Epidermal melanocyte (primary cell): Measurements from ENCODE around the gene CEP170B.
"Not testable (repeated sequence)": the region's sequence is repeated elsewhere in the genome, so short reads cannot be mapped to it uniquely, and the experiment has no call there.

Experiments used
- DNase-seq: peaks from one replicate; pipeline ENCODE4 v3.0.0; 2011; ENCODE audit warnings: low spot score; ENCODE audit not compliant: insufficient read length

CEP170B gene

DNA sequence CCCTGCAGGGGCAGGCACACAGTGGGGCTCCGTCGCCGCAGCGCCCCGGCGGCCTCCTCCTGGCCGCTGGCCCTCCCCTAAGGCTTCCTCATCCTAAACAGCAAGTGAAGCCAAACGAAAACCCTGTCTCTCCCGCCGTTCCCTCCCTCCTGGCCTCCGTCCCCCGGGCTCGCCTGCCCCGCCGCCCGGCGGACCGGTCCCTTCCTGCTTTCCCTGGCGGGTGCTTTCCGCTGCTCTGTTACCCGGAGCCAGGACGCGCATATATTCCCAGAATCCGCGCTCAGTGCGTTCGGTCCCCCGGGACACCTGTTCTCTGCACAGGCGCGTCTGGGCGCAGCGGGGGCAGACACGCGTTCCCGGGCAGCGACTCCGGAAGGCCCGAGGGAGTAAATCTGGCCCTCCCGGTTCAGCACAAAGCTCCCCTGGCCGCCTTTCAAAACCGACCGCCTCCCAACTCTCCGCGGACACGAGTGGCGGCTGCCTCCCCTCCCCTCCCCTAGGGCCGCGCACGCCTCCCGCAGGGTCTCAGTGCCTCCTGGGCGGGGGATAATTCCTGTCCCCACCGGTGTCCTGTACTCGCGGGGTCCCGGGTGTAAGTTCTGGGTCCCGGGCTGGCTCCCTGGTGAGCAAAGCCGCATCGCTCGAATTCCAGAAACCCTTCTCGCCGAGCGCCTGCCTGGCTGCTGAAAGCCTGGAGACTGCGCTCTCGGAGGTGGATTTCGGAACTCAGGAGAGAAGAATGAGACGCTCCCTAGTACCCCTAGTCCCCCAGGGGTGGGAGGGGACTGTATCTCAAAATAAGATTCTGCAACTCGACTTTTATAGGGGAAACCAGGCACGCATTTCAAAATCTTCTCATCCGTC is 21.4 kb upstream of the CEP170B start:
- no peak for DNase-seq

DNA sequence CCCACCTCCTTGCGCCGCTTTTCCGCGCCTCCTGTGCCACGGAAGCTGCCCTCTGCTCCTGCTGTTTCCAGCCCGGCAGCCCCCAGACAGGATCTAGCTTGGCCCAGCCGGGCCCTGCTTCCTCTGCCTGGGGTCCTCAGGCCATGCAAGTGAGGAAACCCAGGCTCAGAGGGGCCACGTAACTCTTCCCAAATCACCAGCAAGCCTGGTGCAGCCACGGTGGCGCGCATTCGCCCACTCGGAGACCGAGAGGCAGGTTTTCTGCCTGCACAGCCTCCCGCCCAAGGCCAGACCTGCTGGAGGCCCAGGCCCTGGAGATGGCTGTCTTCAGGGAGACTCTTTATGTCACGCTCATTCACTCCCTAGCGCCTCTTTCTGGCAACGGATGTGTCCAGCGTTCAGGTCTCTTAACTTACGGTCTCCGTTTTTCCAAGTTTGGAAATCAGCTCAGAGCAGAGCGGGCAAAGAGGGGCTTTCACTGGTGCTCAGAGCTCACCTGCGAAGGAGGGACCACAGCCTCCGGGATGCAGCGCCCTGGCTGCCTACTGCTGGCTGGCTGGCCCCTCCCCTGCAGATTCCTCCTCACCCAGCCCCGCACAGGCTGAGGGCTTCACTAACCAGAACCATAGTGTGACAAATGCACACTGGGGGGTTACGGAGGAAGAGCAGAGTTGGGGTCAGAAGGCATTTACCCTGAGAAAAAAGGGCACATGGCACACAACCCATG is 20.6 kb upstream of the CEP170B start:
- no peak for DNase-seq

DNA sequence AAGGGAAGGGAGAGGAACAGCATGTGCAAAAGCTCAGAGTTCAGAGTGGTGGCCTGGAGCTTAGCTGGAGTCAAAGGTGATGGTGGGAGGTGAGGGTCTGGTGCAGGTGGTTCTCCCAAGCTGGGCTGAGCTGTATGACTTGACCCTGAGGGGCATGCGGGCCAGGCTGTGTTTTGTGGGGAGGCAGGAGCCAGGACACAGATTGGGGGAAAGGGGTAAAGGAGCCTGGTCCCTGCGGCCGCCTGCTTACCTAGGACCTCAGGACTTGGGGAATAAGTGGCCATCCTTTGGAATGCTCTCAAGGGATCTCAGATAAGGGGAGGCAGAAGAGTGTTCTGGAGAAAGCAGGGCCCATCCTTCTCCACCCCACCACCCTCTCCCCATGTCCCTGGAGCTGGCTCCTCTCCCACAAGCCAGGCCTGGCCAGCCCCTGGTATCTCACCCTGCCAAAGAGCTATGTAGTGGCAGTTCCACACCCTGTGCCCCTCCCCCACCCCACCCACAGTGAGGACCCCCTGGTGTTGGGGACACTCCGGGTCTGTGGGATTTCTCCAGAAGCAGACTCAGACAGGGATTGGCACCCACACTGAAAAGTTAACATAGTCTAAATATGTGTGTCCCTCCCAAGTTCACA is 19.9 kb upstream of the CEP170B start:
- DNase-seq = no peak

DNA sequence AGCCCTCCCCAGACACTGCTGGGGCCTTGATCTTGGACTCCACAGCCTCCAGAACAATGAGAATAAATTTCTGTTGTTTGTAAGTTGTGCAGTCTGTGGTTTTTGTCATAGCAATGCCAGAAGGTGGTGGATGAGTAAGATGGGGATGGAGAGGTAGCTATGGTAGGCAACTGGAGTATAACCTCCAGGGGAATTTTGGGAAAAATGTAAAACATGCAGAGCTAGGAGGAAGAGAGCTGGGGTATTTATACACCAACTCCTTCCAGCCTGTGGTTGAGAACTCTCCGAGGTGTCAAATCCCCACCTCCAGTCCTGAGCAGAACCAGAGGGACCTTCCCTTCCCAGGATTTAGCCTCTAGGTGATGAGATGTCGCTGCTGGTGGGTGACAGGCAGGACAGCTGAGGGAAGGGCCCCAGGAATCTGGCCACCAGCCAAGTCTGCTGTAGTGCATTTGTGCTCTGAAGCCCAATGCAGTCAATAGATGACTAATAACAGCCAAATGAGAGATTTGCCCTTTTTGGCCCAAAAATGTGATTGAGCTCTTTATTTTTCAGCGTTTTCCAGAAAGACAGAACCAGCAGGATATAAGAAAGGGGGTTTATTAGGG is 19.1 kb upstream of the CEP170B start:
- DNase-seq = no peak

DNA sequence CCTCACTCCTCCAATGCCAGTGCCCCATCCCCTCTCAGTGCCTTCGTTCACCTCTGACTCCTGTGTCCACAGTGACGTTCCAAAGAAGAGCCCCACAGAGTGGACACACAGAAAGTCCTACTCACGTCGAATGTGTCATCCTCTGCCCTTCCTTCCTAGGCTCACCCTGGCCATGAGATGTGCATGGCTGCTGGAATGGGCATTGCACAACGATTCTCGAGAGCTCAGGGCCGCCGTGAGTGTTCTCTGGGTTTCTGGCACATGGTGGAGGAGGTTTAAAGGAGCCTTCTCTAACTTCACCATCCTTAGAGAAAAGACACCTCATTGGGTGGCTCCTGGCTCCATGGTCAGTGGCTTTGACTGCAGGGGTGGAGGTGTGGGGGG is 12.8 kb upstream of the CEP170B start:
- DNase-seq = no peak

DNA sequence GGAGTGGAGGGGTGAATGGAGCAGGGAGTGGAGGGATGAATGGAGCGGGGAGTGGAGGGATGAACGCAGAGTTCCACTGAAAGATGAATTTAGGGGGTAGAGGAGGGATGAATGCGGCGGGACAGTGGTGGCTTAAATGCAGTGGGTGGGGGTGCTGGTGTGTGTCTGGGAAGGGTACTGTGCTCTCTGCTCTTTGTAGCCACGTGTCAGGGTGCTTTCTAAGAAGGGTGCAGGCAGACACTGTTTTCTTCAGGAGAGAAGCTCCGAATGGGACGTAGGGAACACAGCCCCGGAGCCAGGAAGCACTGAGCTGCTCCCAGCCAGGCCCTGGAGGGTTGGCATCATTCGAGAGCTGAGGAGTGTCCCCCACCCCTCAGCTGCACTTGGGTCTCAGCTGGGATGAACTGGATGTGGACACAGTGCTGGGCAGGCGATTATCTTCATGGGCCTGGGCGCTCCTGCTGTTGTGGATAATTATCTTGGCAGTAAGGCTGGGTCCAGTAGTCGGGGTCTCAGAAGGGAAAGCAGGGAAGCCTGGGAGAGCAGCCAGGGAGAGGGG is 9.5 kb upstream of the CEP170B start:
- no peak for DNase-seq

DNA sequence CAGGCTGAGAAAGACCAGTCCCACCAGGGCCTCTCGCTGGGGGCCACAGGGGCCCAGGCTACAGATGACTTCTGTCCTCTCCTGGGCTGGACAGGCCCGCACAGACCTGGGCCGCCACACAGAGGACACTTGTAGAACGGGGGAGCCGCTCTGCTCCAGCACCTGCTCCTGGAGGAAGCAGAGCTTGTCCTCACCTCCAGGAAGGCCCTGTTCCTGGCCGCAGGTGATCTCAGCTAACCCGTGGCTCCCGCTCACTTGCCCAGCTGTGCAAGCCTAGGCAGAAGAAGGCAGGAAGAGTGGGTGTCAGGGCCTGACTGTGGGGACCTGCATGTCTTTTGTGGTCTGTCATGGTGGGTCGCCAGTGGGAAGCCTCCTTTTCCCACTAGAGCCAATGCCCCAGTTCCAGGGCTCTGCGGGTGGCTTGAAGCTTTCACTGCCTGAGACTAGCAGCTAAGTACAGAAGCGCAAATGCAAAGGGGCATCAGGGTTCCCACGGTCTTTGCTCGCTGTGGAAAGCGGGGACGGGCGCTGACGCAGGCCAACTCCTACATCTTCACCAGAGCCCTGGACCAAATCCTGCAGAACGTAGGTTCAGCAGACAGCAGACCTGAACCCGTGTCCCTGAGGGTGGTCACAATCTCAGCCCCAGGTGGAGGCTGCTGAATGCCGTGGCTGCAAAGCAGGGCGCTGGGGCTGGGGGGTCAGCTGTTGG is 8.8 kb upstream of the CEP170B start:
- no peak for DNase-seq

DNA sequence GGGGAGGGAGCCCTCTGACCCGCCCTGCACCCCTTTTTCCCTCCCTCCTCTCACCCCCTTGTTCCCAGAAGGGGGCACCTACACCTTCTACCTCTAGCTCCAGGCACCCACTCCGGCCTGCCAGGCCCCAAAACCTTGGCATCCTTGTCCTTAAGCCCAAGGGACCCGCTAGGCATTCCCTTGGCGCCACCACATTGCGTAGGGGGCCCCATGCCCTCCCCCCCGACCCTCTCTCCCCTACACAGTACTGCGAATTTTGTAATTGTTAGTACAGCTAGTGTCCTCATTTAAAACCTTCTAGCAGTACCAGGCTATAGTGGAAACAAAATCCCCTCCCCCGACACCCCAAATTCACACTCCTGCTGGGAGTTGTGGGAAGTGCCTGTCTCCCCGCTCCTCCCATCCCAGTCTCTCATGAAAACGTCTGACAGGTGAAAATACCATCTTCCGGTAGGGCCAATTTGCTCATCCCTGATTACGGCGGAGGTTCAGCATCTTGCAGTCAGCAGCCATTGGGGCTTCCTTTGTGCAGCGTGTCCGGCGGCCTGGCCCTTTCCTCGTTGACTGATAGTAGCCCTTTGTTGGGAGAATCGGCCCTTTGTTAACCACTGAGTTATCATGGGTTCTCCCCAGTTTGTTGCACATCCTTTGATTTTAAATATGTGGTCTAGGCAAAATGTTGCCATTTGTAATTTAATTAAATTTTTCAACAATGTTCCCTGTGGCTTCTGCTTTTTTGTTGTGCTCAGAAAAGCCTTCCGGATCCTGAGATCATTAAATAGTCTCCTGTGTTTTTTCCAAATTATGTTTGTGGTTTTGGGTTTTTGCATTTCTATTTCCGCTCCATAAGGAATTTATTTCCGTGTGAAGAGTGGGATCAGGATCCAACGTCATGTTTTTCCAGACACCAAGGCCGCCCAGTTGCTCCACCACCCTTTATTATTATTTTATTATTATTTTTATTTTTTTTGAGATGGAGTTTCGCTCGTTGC is 7.9 kb upstream of the CEP170B start:
- peak; percentile 83 for DNase-seq

DNA sequence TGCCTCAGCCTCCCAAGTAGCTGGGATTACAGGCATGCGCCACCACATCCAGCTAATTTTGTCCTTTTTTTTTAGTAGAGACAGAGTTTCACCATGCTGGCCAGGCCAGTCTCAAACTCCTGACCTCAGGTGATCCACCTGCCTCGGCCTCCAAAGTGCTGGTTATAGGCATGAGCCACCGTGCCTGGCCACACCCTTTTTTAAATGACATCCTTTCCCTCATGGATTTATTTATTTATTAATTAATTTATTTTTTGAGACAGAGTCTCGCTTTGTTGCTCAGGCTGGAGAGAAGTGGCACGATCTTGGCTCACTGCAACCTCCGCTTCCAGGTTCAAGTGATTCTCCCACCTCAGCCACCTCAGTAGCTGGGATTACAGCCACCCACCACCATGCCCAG is 7.1 kb upstream of the CEP170B start:
- not testable (repeated sequence) for DNase-seq

DNA sequence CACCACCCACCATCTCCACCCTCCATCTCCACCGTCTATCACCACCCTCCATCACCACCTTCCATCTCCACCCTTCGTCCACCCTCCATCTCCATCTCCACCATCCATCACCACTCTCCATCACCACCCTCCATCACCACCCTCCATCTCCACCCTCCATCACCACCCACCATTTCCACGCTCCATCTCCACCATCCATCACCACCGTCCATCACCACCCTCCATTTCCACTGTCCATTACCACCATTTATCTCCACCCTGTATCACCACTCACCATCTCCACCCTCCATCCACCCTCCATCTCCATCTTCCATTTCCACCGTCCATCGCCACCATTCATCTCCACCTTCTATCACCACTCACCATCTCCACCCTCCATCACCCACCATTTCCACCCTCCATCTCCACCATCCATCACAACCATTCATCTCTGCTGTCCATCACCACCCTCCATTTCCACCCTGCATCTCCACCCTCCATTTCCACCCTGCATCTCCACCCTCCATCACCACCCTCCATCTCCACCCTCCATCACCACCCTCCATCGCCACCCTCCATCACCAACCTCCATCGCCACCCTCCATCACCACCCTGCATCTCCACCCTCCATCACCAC is 6.1 kb upstream of the CEP170B start:
- DNase-seq = no peak

DNA sequence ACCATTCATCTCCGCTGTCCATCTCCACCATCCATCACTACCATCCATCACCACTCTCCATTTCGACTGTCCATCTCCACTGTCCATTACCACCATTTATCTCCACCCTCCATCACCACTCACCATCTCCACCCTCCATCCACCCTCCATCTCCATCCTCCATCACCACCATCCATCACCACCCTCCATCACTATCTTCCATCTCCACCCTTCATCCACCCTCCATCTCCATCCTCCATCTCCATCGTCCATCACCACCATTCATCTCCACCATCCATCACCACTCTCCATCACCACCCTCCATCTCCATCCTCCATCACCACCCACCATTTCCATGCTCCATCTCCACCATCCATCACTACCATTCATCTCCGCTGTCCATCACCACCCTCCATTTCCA is 5.2 kb upstream of the CEP170B start:
- no peak for DNase-seq

DNA sequence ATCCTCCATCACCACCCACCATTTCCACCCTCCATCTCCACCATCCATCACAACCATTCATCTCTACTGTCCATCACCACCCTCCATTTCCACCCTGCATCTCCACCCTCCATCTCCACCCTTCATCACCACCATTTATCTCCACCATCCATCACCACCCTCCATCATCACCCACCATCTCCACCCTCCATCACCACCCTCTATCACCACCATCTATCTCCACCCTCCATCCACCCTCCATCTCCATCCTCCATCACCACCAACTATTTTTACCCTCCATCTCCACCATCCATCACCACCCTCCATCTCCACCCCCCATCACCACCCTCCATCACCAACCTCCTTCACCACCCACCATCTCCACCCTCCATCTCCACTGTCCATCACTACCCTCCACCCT is 4.7 kb upstream of the CEP170B start:
- no peak for DNase-seq

DNA sequence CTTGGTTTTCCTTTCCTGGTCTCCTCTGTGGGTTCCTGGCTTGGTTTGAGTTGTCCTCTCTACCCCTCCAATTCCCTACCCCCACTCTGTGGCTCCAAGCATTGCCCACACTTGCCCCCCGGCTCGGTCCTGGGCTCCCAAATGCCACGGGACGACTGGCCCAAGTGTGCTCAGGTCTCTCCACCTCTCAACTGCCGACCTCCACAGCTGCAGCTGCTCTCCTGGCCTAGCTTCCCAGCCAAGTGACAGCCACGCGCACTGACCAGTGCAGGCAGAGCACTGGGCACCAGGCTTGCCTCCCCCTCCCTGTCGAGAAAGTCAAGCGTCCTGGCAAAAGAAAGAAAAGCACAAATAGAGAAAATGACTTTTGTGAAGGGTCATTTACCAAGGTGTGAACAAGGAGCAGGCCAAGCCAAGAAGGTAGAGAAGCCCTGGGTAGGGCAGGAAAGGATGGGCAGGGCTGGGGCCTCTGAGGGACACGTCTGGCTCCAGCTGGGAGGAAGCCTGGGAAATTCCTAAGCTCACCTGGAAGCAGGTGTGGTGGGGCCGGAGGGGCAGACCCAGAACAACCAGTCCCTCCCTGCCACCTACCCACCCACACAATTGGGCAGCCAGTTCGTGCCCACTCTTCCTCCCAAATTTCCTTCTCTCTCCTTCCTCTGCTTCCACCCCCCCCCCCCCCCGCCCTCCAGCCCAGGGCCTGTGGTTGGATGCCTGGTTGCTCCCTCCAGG is 1.8 kb upstream of the CEP170B start:
- no peak for DNase-seq

DNA sequence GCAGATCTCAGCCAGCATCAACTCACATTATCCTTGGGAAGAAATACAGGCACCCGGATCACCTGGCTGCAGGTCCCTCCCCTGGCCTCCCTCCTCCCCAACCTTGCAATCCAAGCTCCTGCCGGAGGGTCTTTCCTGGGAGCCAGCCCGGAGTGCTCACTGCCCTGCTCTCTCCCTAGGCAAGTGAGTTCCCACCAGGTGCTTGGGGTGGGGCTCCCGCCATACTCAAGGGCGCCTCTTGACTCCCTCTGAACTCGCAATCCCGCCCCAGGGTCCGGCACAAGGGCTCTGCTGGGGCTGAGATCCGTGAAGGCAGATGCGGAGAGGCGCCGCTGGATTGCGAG is 1.2 kb upstream of the CEP170B start:
- DNase-seq = no peak

DNA sequence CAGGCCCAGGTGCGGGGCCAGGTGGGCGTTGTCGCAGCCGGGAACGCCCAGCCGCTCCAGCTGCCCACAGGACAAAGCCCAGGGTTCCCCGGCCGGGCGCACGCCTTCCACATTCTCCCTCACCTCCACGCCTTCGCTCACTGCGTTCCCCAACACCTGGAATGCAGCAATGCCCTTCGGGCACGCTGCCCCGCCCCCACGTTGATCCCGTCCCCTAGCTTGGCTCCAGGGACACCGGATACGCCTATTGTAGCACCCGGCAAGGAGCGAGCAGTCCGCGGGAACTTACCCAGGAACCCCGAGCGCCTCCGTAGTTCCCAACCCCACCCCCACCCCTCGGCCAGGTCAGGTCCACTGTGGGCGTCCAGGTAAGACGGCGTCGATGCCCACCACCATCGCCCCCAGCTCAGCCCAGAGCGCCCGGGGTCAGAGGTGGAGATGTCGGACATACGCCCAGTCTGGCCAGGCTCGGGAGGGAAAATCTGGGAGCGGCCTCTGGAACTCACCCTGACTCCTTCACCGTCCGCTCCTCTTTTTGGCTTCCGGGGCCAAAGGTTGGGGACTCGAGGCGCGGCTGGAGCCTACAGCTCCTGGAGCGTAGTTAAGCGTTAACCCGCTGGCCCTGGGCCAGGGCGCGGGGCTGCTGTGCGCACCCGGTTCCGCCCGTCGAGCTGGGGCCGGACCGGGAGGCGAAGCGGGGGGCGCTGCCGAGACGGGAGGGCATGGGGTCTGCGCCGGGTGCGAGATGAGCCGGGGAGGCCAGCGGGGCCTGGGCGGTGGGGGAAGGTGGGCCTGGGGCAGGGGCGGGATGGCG is 594 bp upstream of the CEP170B start:
- no peak for DNase-seq

DNA sequence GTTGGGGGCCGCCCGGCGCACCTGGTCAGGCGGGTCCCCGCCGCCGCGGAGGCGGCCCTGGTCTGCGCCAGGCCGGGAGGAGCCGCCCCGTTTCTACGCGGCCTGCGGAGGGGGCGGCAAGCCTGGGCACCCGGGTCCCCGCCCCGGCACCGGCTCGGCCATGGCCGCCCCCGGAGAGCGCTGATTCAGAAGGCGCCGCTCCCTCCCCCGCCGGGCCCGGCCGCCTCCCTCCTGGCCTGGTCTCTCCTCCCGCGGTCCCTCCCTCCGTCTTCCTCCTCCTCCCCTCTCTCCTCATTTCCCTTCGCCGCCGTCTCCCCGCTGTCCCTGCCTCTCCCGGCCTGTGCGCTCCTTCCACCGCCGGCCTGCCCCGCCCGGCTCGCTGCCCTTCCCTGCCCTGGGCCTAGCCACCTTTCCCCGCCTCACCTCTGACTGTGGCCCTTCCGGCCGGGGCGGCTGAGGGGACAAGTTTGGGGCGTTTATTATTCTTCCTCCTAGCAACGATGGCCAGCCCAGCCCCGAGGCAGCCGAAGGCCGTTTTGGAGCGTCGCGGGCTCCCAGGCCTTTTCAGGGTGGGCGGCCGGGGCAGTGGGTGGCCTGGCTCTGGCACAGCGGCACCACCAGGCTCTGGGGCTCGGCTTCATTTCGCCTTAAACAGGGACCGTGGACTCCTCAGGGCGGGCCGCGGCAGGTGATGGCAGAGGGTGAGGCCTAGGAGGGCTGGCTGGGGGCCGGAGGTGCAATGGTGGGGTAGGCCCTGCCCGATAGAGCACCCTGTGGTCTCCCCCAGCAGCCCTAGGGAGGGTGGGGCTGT is 768 bp downstream of the CEP170B start:
- peak; percentile 49 for DNase-seq
